Body of pancreas (tissue), 4 donors: ENCODE measurements around the gene FIGLA.

Experiments
- POLR2A ChIP-seq, 3 donors: fragments of 450-650 bp; IDR thresholded peaks; one replicate each; pipeline ENCODE4 v1.6.1; 2016; ENCODE audit warnings: antibody characterized with exemption in 3 of 3, mild to moderate bottlenecking in 2 of 3
- TF ChIP-seq, protein P1 (sequence below), 7 experiments: fragments of 450-650 bp in 4 of 7; fragments of 200-600 bp in 3 of 7; sonication (generic) in 3 of 7; IDR thresholded peaks; one replicate each; pipeline ENCODE4 v1.5.1; 2016 to 2019; ENCODE audit warnings: antibody characterized with exemption in 7 of 7

DNA sequence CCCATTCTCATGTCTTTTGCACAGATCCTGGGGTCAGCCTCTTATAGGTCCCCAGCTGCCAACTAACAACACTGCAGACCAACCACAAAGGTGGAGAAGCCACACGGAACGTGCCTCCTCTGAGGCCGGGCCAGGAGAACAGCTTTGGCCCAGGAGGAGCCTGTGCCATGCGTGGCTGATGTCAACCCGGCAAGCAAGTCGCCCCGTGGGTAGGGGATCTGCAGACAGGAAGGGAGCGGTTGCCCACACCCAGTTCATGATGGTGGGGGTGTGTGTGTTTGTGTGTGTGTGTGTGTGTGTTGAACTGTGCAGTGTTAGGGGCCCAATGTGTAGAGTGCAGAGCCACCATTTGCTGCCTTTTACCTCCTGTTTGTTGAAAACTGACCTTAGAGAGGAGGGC is 32.4 kb upstream of the FIGLA start:
- TF ChIP-seq, protein P1, sequence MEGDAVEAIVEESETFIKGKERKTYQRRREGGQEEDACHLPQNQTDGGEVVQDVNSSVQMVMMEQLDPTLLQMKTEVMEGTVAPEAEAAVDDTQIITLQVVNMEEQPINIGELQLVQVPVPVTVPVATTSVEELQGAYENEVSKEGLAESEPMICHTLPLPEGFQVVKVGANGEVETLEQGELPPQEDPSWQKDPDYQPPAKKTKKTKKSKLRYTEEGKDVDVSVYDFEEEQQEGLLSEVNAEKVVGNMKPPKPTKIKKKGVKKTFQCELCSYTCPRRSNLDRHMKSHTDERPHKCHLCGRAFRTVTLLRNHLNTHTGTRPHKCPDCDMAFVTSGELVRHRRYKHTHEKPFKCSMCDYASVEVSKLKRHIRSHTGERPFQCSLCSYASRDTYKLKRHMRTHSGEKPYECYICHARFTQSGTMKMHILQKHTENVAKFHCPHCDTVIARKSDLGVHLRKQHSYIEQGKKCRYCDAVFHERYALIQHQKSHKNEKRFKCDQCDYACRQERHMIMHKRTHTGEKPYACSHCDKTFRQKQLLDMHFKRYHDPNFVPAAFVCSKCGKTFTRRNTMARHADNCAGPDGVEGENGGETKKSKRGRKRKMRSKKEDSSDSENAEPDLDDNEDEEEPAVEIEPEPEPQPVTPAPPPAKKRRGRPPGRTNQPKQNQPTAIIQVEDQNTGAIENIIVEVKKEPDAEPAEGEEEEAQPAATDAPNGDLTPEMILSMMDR (IDR thresholded peaks at IDR 0.05) = no peak
- TF ChIP-seq POLR2A (IDR thresholded peaks at IDR 0.05) = no peak
